Measurements from ENCODE around the gene LRRC27. TPM values are rescaled to one million over a fixed set of nuclear protein-coding genes. Genes with fewer than 3 reads are reported as not detected.
A peak's percentile ranks its signal among the peaks of the same experiment; 100 is the strongest.

The LRRC27 gene
- total RNA-seq, 4 donors from 2014 or later = 5.1 to 22.3 (median 18.5) TPM

DNA sequence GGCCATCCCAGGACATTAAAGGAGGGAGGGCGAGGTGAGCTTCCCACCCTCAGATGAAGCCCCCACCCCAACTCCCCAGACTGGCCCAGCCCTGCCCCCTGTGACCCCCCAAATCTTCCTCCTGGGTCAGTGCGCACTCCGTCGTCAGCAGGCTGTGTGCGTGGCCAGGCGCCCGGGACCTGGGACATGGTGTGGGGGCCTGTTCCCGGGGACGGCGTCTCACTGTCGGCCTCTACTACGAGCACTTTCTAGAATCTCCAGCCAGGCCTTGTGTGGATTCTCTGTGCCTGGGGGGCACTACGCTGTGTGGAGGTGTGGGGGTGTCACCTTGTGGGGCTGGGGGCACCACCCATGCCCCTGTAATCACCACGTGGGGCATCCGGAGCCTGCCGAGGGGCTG lies 74.8 kb downstream of the LRRC27 start:
- H3K36me3 ChIP-seq = peaks cover 0 to 24% (median 0%) of the 10 kb centered on the region in 3 donors
- no peak overlapping the region for H3K4me3 ChIP-seq
- peak overlapping the region in 3 of 4 donors; percentile 85 to 91 (median 86) for H3K27ac ChIP-seq
- H3K4me1 ChIP-seq = peaks cover 12 to 48% (median 17%) of the 10 kb centered on the region in 4 donors
- no peak for TF ChIP-seq POLR2A (IDR thresholded peaks at IDR 0.05)
- TF ChIP-seq, protein P1, sequence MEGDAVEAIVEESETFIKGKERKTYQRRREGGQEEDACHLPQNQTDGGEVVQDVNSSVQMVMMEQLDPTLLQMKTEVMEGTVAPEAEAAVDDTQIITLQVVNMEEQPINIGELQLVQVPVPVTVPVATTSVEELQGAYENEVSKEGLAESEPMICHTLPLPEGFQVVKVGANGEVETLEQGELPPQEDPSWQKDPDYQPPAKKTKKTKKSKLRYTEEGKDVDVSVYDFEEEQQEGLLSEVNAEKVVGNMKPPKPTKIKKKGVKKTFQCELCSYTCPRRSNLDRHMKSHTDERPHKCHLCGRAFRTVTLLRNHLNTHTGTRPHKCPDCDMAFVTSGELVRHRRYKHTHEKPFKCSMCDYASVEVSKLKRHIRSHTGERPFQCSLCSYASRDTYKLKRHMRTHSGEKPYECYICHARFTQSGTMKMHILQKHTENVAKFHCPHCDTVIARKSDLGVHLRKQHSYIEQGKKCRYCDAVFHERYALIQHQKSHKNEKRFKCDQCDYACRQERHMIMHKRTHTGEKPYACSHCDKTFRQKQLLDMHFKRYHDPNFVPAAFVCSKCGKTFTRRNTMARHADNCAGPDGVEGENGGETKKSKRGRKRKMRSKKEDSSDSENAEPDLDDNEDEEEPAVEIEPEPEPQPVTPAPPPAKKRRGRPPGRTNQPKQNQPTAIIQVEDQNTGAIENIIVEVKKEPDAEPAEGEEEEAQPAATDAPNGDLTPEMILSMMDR (IDR thresholded peaks at IDR 0.05) = no peak
- H3K9me3 ChIP-seq = no peaks in the 10 kb centered on the region
- DNase-seq = no peak
- H3K27me3 ChIP-seq = no peaks in the 10 kb centered on the region

DNA sequence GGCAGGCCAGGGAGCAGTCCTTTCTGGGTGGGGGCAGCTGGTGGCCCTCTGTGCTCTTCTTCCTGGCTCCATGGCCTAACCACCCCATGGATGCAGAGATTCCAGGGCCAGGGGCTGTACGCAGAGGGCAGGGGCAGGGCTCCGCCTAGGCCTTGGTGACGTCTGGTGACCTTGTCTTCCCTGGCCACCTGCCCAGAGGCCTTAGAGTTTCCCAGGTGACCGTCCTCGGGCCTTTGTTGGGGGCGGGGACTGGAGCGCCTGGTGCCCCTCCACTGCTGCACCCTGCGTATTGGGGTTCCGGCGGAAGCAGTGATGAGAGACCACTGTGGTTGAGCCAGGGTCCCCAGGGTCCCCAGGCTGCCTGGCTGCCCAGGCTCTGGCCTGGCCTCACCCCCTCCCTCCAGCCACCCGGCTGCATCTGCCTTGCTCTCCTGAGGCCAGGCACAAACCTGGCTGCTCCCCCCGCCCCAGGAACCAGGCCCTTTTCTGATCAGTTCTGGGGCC lies 75.3 kb downstream of the LRRC27 start:
- Histone ChIP-seq H3K4me1 (peaks cover 12 to 48% (median 17%) of the 10 kb centered on the region in 4 donors), H3K27ac (peak overlapping the region; percentile 57 to 91 (median 86)), H3K27me3 (no peaks in the 10 kb centered on the region), H3K9me3 (no peaks in the 10 kb centered on the region), H3K4me3 (peak overlapping the region in 2 of 4 donors; percentile 29 to 44), H3K36me3 (peaks cover 0 to 24% (median 0%) of the 10 kb centered on the region in 3 donors)
- TF ChIP-seq, protein P1 (IDR thresholded peaks at IDR 0.05) = no peak
- TF ChIP-seq POLR2A (IDR thresholded peaks at IDR 0.05) = no peak
- DNase-seq = peak in 2 of 3 donors; percentile 82 to 85

DNA sequence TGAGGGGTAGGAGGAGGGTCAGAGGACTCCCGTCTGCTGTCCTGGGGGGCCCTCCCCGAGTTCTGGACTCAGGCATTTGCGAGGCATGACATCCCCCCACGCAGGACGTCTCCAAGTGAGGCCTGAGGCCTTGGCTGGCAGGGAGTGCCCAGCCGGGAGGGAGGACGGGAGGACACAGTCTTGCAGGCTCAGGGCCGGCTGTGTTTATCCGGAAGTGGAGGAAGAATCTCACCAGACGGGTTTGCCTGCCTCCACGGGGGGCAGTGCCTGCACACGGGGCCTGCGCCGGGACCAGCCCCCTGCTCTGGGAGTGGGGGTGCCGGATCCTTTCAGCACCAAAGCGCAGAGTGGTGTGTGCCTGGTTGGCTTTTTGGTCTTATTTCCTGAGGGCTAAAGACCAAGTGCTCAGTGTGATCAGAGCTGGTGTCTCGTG lies 75.9 kb downstream of the LRRC27 start:
- peak; percentile 51 to 87 (median 83) for DNase-seq
- peak; percentile 42 to 69 for TF ChIP-seq POLR2A (IDR thresholded peaks at IDR 0.05)
- TF ChIP-seq, protein P1 (IDR thresholded peaks at IDR 0.05) = peak in 1 of 6 experiments; percentile 25
- Histone ChIP-seq H3K27me3 (no peaks in the 10 kb centered on the region), H3K36me3 (peaks cover 0 to 24% (median 0%) of the 10 kb centered on the region in 3 donors), H3K4me3 (peak overlapping the region in 2 of 4 donors; percentile 29 to 44), H3K4me1 (peaks cover 12 to 51% (median 17%) of the 10 kb centered on the region in 4 donors), H3K9me3 (no peaks in the 10 kb centered on the region), H3K27ac (peak overlapping the region; percentile 57 to 91 (median 86))

DNA sequence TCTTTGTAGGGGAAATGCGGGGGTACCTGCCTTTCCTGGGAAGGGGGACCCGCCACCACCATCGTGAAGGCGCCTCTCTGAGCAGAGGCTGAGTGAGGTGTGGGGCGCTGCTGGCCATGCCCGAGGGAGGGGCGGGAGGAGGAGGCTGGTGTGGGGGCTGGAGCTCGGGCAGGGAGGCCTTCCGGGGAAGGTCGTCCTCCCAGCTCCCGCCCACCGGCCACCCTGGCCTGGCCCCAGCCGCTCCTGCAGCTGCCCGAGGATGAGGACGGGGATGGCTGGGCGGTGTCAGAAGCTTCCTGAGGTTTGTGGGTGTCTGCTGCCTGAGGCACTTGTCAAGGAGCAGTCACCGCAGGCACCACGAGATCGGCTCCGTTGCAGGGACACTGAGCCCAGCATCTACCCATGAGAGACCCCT lies 76.4 kb downstream of the LRRC27 start:
- peak in 2 of 3 donors; percentile 69 to 74 for DNase-seq
- Histone ChIP-seq H3K36me3 (peaks cover 0 to 24% (median 0%) of the 10 kb centered on the region in 3 donors), H3K9me3 (no peaks in the 10 kb centered on the region)

DNA sequence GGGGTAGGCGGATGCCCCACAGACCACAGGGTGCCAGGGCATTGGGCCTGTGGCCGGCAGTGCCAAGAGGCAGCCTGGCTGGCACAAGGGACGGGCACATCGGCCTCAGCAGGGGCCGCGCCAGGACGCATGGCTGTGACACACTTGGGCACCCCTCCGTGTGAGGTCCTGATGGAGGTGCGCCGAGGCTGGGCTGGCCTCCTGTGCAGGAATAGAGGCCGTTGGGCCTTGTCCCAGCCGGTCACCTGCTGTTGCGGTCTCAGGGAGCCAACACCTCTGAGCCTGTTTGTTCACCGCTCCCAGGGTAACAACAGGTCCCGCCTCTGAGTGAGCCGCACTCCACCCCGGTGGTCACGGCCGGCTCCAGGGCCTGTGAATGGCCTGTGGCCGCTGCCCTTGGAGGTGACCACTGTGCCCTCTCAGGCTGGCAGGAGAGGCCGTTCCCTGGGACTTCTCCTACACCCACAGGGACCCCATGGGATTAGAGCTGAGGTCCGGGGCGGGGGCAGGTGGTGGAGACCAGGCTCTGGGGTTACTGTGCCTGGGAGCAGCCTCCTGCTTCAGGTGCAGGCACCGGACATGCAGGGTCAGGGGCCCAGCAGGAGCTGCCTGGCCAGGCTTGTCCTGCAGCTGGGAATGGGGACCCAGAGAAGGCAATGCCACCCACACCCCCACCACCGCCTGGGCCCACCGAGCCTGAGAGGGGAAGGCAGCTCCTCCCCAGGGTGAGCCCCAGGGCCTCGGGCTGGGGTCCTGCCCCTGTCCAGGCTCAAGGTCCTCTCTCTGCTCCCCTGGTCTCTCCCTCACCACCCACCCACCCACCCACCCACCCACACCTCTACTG lies 77.1 kb downstream of the LRRC27 start:
- peak overlapping the region; percentile 57 to 91 (median 86) for H3K27ac ChIP-seq
- peaks cover 12 to 53% (median 17%) of the 10 kb centered on the region in 4 donors for H3K4me1 ChIP-seq
- peak overlapping the region in 2 of 4 donors; percentile 29 to 44 for H3K4me3 ChIP-seq
- peak in 1 of 3 donors; percentile 66 for DNase-seq
- H3K9me3 ChIP-seq = no peaks in the 10 kb centered on the region
- H3K36me3 ChIP-seq = peaks cover 0 to 24% (median 0%) of the 10 kb centered on the region in 3 donors
- no peaks in the 10 kb centered on the region for H3K27me3 ChIP-seq
- TF ChIP-seq, protein P1 (IDR thresholded peaks at IDR 0.05) = no peak
- TF ChIP-seq POLR2A (IDR thresholded peaks at IDR 0.05) = peak in 1 of 2 donors; percentile 19

More for the DNA sequence above, 76.4 kb downstream of the LRRC27 start:
- no peaks in the 10 kb centered on the region for H3K27me3 ChIP-seq
- TF ChIP-seq, protein P1 (IDR thresholded peaks at IDR 0.05) = no peak
- TF ChIP-seq POLR2A (IDR thresholded peaks at IDR 0.05) = no peak
- peaks cover 12 to 51% (median 17%) of the 10 kb centered on the region in 4 donors for H3K4me1 ChIP-seq
- peak overlapping the region in 3 of 4 donors; percentile 12 to 44 (median 29) for H3K4me3 ChIP-seq
- H3K27ac ChIP-seq = peak overlapping the region; percentile 57 to 91 (median 86)

Measured in Peyer's patch (tissue), 4 donors.